GM23248 (cell line): ENCODE results near the gene HIVEP3.

Experiments used
- EZH2 ChIP-seq: fragments of 200-600 bp; sonication (generic); IDR thresholded peaks from 2 replicates; pipeline ENCODE4 v1.6.1; 2018; ENCODE audit warnings: antibody characterized with exemption, mild to moderate bottlenecking; ENCODE audit not compliant: insufficient read depth, poor library complexity, severe bottlenecking
- EZH2phosphoT487 ChIP-seq: fragments of 200-600 bp; sonication (generic); IDR thresholded peaks from 2 replicates; pipeline ENCODE4 v1.6.1; 2018; ENCODE audit warnings: antibody characterized with exemption, moderate library complexity, mild to moderate bottlenecking, low read depth; ENCODE audit not compliant: insufficient read depth

DNA sequence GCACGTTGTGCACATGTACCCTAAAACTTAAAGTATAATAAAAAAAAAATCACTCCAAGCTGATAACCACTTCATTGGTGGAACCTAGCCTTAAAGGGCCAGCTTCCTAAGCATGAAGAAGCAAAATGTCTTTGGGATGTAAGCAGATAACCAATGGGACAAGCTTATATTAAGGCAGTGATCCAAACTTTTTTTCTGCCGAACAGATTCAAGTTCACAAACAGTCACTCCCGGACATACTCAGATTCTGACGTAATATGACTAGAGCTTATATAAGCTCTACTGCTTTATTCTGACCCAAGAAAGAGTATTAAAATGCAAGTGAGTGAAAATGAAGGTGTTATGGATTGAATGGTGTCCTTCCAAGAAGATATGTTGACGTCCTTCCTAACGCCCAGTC, 44.9 kb upstream of the HIVEP3 start:
- TF ChIP-seq EZH2 (no peak), EZH2phosphoT487 (no peak)
